Anterior cingulate cortex (tissue), 58 donors: Measurements from ENCODE around the gene RAB11FIP4.
A peak's percentile ranks its signal among the peaks of the same experiment; 100 is the strongest.

Source experiments
- DNase-seq, 58 donors: peaks; one replicate each; lab custom pipeline; 2025; lab: John Stamatoyannopoulos, UW

The RAB11FIP4 gene

DNA sequence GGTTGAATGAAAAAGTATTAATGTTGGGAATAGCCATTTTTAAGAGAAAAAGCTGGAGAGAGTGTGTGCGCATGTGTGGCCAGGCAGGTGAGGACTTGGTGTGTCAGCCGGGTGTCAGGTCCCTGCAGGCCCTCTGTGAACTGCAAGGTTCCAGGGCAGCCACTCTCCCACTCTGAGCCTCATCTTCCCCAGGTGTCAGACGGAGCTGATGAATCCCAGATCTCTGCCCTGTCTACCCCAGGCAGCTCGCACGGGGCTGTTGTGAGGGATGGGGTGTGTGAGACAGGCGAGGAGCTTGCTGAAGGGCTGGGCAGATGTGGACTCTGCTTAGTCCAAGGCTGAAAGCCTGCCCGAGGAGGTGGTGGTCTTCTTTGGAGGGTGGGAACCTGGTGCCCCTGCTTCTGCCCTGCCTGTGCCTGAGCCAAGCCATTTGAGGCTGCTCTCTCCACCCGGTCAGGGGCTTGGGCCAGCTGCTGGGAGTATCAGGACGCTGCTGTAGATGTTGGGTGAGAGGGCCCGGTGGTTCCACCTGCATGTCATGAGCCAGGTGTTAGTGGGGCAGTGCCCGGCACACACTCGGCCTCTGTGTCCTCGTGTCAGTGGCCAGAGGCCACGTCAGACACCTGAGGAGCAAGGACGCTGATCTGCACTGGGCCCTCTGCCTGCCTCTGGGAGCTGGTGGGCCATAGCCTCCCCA is 122.4 kb downstream of the RAB11FIP4 start:
- DNase-seq = no peak

GRCh38 chr17:31515267-31515666 is 123.8 kb downstream of the RAB11FIP4 start:
- DNase-seq = no peak

GRCh38 chr17:31517524-31517923 is 126.0 kb downstream of the RAB11FIP4 start:
- DNase-seq = peak in 2 of 58 donors; percentile 13

- DNase-seq = no peak
Observed at GRCh38 chr17:31518478-31518877, 127.0 kb downstream of the RAB11FIP4 start.

- no peak for DNase-seq
Observed at GRCh38 chr17:31521632-31522283, 130.3 kb downstream of the RAB11FIP4 start.

- peak in 16 of 58 donors; percentile 6 to 42 (median 23) for DNase-seq
Observed at GRCh38 chr17:31522284-31522931, 130.9 kb downstream of the RAB11FIP4 start.

DNA sequence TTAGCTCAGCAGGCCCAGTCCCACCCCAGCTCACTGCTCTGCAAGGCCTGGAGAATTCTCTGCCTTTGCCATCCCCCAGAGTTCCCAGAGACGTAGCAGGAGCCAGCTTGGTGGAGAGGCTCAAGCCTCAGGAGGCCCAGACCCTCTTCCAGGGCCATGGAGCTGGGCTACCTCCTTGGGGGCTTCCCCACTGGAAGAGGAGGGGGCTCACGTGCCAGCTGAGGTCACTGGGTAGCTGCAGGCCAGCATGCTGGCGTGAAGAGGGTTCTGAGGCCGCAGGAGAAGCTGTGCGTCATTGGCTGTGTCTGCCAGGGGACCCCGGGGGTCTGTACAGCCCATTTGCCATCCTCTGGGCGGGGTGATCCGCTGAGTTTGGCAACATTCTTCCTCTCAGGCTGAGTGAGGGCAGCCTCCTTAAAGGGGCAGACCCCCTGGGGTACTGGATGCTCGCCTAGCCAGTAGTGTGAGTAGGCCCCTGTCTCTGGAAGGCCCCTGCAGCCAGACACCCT is 131.6 kb downstream of the RAB11FIP4 start:
- no peak for DNase-seq

- DNase-seq = no peak
Observed at GRCh38 chr17:31523862-31524730, 132.6 kb downstream of the RAB11FIP4 start.

DNA sequence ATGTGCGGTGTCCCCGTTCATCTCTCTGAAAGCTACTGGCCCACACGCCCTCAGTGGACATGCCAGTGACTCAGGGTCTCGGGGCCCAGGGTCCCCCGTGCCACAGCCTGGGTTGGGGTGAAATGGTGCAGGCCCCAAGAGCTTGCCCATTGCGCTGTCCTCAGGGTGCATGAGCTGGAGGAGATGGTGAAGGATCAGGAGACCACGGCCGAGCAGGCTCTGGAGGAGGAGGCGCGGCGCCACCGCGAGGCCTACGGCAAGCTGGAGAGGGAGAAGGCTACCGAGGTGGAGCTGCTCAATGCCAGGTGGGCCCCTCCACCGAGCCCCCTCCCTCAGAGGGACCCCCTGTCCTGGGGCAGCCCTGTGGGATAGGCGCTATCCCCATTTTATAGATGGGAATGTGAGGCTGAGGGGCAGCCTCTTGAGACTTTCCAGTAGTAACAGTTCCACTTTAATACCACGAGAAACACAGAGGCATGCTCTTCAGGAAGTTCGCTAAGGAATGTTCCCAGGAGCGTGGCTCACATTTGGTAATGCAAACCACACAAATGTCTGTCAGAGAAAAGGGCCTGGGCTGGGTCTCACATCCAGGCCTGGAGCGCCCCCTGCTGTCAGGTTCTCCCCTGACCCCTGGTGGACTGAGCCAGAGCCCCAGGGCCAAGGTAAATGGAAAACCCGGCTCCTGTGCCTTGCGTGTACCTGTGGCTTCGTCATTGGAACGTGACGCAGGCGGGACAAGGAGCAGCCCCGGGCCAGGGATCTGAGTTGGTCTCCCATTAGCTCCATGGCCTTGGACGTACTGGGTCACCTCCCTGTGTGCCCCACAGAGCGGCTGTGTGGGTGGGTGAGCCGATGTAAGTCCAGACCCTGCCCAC is 133.7 kb downstream of the RAB11FIP4 start:
- peak in 55 of 58 donors; percentile 14 to 93 (median 63) for DNase-seq

DNA sequence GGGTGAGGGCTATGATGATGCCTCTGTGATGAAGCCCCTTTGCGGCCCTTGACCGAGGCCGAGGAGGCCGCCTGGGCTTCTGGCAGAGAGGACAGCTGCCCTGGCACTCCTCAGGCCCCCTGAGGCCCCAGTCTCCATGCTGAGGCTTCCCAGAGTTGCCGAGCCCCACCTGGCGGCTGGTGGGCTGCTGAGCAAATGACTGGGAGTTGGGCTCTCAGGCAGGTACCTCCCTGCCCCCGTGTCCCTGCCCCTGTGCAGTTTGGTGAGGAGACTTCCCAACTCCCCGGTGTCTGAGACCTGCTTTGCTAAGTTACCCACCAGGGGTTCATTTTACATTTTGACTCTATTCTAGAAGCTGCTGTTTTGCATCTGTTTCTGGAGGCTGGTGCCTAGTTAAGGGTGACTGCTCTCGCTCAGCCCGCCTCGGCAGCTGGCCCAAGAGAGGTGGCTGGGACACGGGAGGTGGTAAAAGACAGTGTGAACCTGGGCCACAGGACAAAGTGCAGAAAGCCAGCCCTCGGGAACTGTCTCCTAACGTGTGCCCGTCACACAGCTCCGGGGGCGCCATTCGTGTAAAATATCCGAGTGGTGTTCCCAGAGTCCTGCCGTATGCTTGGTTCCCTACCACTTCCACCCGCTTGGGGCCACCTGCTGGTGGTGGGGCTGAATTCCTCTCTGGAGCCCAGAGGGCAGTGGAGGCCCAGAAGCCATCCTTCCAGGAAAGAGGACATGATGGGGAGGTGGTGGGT is 134.5 kb downstream of the RAB11FIP4 start:
- DNase-seq = peak in 13 of 58 donors; percentile 7 to 48 (median 21)

DNA sequence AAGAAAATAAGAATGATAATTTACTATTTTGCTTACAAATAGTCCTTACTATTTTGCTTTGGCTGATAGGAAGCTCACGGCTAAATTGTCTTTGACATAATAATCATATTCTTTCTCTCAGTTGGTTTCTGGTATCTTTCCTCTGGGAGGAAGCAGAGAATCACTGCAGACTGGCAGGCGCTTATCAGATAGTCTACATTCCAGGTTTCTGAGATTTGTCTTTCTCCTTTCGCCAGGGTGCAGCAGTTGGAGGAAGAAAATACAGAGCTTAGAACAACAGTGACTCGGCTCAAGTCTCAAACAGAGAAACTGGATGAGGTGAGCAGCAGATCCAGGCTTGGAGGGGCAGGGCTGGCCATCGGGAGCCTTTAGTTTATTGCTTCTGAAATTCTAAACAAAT is 136.1 kb downstream of the RAB11FIP4 start:
- no peak for DNase-seq

DNA sequence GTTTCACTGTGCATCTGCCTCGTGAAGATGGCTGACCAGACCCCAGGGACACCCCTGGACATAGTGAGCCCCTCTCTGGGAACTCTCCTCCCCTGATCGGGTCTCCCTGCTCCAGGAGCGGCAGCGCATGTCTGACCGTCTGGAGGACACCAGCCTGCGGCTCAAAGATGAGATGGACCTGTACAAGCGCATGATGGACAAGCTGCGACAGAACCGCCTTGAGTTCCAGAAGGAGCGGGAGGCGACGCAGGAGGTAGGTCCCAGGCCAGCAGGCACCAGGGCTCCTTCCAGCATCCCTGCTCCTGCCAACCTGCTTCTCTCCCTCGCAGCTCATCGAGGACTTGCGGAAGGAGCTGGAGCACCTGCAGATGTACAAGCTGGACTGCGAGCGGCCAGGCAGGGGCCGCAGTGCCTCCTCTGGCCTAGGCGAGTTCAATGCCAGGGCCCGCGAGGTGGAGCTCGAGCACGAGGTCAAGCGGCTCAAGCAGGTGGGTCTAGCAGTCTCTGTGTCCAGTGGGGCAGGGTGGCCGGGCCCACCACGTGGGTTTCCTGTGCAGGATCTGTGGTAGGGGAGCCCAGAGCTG is 136.9 kb downstream of the RAB11FIP4 start:
- DNase-seq = no peak

- no peak for DNase-seq
Observed at GRCh38 chr17:31529841-31530251, 138.4 kb downstream of the RAB11FIP4 start.

DNA sequence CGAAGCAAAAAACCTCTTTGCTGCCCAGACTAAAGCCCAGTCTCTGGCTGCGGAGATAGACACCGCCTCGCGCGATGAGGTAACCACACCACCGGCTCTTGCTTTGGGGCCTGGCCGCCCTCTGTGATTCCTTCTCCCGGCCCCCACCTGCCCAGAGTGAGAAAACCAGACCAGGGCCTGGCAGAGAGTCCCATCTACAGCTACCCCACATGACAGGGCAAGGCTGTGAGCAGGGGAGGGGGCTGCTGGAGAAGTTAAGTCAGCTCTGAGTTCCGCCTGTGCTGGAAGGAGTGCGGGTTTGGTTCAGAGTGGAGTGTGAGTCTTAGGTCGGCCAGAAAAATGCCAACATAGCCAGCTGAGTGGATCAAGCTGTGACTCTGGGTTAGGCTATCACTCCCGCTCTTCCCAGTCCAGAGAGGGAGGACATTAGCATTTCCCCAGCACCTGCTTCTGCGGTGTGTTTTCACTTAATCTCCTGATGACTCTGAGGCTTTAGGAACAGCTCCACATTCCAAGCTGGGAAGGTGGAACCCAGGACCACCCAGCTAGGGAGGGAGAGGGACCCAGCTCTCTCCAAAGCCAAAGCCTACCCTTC is 139.0 kb downstream of the RAB11FIP4 start:
- DNase-seq = no peak

DNA sequence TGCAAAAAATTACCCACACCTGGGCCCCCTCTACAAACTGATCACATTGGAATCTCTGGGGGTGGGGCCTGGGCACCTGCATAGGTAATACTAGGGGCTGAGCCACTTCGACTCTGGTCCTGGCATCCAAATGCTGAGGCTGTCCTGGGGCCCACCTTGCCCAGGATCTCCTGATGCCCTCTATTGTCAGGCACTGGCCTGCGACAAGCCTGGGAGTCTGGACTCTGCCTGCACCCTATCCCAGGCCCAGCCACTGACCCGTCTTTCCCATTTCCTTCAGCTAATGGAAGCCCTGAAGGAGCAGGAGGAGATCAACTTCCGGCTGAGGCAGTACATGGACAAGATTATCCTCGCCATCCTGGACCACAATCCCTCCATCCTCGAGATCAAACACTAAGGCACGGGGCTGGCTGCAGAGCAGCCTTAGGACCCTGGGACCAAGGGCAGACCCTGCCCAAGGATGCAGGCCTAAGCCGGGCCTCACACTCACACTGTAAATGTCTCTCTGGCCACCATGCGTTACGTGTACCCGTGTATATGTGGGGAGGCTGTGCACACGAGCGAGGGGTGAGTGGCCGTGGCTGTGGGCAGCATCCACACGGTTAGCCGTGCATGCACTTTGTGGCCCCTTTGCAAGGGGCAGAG is 140.0 kb downstream of the RAB11FIP4 start:
- DNase-seq = no peak

DNA sequence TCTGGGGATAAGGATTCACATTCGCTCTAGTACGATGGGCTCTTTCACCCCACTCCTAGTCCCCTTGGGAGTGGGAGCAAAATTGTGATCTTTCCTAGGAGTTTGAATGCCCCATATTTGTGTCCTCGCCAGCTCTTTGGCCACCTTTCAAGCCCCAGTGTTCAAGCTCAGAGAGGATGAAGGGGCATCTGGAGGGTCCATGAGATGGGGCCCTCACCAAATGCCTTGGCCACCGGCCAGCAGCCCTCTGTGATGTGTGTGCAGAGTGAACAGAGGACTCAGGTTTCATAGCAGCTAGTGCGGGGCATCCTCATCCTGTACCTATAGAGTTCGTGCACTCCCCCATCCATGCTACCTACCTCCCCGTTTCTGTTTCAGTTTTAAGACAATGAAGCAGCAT is 140.6 kb downstream of the RAB11FIP4 start:
- no peak for DNase-seq

DNA sequence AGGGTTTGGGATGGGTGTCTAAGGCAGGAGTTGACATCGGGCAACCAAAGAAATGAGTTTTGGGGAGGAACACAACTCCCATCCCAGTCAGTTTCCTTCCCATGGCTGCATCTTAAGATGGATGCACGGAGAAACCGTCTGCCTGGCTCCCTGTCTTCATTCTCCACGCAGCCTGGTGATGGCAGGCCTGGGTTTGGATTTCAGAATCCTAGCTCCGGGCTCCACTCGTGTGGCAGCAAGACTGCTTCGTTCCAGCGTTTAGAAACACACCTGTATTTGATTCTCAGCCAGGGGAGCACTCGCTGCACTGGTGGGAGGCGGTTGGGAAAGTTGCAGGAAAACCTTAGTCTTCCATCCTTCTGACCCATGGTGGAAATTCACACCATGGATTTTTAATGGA is 141.1 kb downstream of the RAB11FIP4 start:
- DNase-seq = no peak
